ENCODE data around the gene CILP2. TPM values are rescaled to one million over a fixed set of nuclear protein-coding genes. Genes with fewer than 3 reads are reported as not detected.

CILP2 gene
- 2.0 and 2.5 TPM in 2 replicates for total RNA-seq (2014; rRNA removed)
- Bru-seq, nascent RNA, result percentile 16 among the genes with signal in this experiment
- percentile 43 among the genes with signal in this experiment for BruChase-seq, experiment 1, labeled RNA remaining after a 6-hour chase
- BruChase-seq, experiment 2, labeled RNA remaining after a 2-hour chase, result percentile 38 among the genes with signal in this experiment
- long read RNA-seq, partial matches to known transcripts, result 1 of 3 reads
- long read RNA-seq, other reads (novel, unspliced or antisense), result 2 of 3 reads

- H3K4me2 ChIP-seq (ENCODE audit: low read length), result peak within 1 kb of the TSS; percentile 79
- peak; percentile 12 for ATAC-seq
- H3K27ac ChIP-seq (ENCODE audit: low read length), result no peak within 1 kb of the TSS
- no peaks in the 10 kb centered on the region for H3K9me3 ChIP-seq (ENCODE audit: low read length)
- H3K36me3 ChIP-seq (ENCODE audit: low read depth, low read length), result no peaks in the 10 kb centered on the region
- H3K27me3 ChIP-seq (ENCODE audit: low read length), result no peaks in the 10 kb centered on the region
- peak within 1 kb of the TSS; percentile 61; the same call in 1 of the 2 replicates for H2AFZ ChIP-seq (ENCODE audit: low read length)
- peaks cover 9% of the 10 kb centered on the region; the same call in 1 of the 2 replicates for H3K4me1 ChIP-seq (ENCODE audit: insufficient read depth, low read length)
- H3K79me2 ChIP-seq (ENCODE audit: low read length), result no peaks in the 10 kb centered on the region
- H4K20me1 ChIP-seq (ENCODE audit: low read length), result no peaks in the 10 kb centered on the region
- peak; percentile 28 for DNase-seq
- ChIA-PET CTCF (no interaction called here), POLR2A (ENCODE audit: unreplicated experiment) (no interaction called here)
- no TSS peak for BruUV-seq (replicated peaks)
- no peaks in the 10 kb centered on the region for H3F3A ChIP-seq (ENCODE audit: low read length, unreplicated experiment)
- no peak for TF ChIP-seq EZH2 (IDR thresholded peaks at IDR 0.05; ENCODE audit: low read length, unreplicated experiment)
- no peak for TF ChIP-seq EZH2phosphoT487 (IDR thresholded peaks at IDR 0.05; ENCODE audit: borderline replicate concordance, low read length)
- no peak for TF ChIP-seq CTCF (conservative IDR thresholded peaks at IDR 0.05; ENCODE audit: low read depth, low read length)
- no peak within 1 kb of the TSS for H3K9ac ChIP-seq (ENCODE audit: low read length)
- H3K9me2 ChIP-seq (replicated peaks; ENCODE audit: low read length), result no peaks in the 10 kb centered on the region
- H3K4me3 ChIP-seq (ENCODE audit: low read length), result peak within 1 kb of the TSS; percentile 59
- intact Hi-C loops (cut with micrococcal nuclease), result loop anchor here (10.0 kb wide), 1 partner anchor 417 kb away; no protein-coding TSS in a partner anchor
These were observed at the start of gene CILP2 for GRCh38 chr19:19538061-19538784. Gene CILP2 (plus strand): TSS chr19:19538265. CDS start chr19:19538350, 85 bp downstream.

GRCh38 chr19:19488875-19489690 lies 49.0 kb upstream of the CILP2 start:
- BruUV-seq (replicated peaks), result TSS peak; percentile 33
- H3K4me3 ChIP-seq (ENCODE audit: low read length), result no peak overlapping the region
- H3K4me1 ChIP-seq (ENCODE audit: insufficient read depth, low read length), result peaks cover 22% of the 10 kb centered on the region
- peak overlapping the region; percentile 76 for H3K27ac ChIP-seq (ENCODE audit: low read length)
- H3K9ac ChIP-seq (ENCODE audit: low read length), result peak overlapping the region; percentile 47
- intact Hi-C loops (cut with micrococcal nuclease), result loop anchor here (2.0 kb wide), 1 partner anchor 82 kb away; no protein-coding TSS in a partner anchor
- ChIA-PET POLR2A (ENCODE audit: unreplicated experiment) (interaction anchor here (0.5 to 0.7 kb wide), 2 partner anchors 112 to 167 kb away, joined by 3 read pairs; no protein-coding TSS in a partner anchor), CTCF (interaction anchor here (0.6 kb wide), 1 partner anchor 45 kb away, joined by 3 read pairs; no protein-coding TSS in a partner anchor)
- peak overlapping the region; percentile 23; the same call in 1 of the 2 replicates for H2AFZ ChIP-seq (ENCODE audit: low read length)
- no peaks in the 10 kb centered on the region for H3K9me2 ChIP-seq (replicated peaks; ENCODE audit: low read length)
- H3F3A ChIP-seq (ENCODE audit: low read length, unreplicated experiment), result no peaks in the 10 kb centered on the region
- H3K4me2 ChIP-seq (ENCODE audit: low read length), result peak overlapping the region; percentile 13; the same call in 1 of the 2 replicates
- DNase-seq, result peak; percentile 72
- H3K36me3 ChIP-seq (ENCODE audit: low read depth, low read length), result peaks cover 18% of the 10 kb centered on the region
- H4K20me1 ChIP-seq (ENCODE audit: low read length), result no peaks in the 10 kb centered on the region
- peak; percentile 45 for ATAC-seq
- H3K27me3 ChIP-seq (ENCODE audit: low read length), result no peaks in the 10 kb centered on the region
- no peak for TF ChIP-seq EZH2 (IDR thresholded peaks at IDR 0.05; ENCODE audit: low read length, unreplicated experiment)
- TF ChIP-seq CTCF (conservative IDR thresholded peaks at IDR 0.05; ENCODE audit: low read depth, low read length), result no peak
- no peak for TF ChIP-seq EZH2phosphoT487 (IDR thresholded peaks at IDR 0.05; ENCODE audit: borderline replicate concordance, low read length)
- peaks cover 34% of the 10 kb centered on the region for H3K79me2 ChIP-seq (ENCODE audit: low read length)
- H3K9me3 ChIP-seq (ENCODE audit: low read length), result no peaks in the 10 kb centered on the region

Data from PC-3 (cell line).